Neural cell (in vitro differentiated cells): Measurements from ENCODE around the gene JAZF1. TPM values are rescaled to one million over a fixed set of nuclear protein-coding genes. Genes with fewer than 3 reads are reported as not detected.

Experiments
- H2AFZ ChIP-seq: fragments of 200-600, 300-800 bp; sonication (generic), shearing (Covaris generic); 2 replicates; pipeline ENCODE4 v1.6.0; 2014; ENCODE audit warnings: low read depth, mild to moderate bottlenecking, antibody characterized with exemption, low read length, moderate library complexity
- H3F3A ChIP-seq: fragments of 200-600 bp; shearing (Covaris generic); 2 replicates; pipeline ENCODE4 v1.6.1; 2016; ENCODE audit warnings: mild to moderate bottlenecking, moderate library complexity, mixed read lengths, antibody characterized with exemption, low read length; ENCODE audit not compliant: insufficient read depth, poor library complexity, severe bottlenecking
- H3K27ac ChIP-seq: fragments of 200-600, 300-800 bp; sonication (generic), shearing (Covaris generic); 2 replicates; pipeline ENCODE4 v1.5.1; 2014; ENCODE audit warnings: mild to moderate bottlenecking, low read length, moderate library complexity
- H3K27me3 ChIP-seq: fragments of 300-800, 200-600 bp; sonication (generic), shearing (Covaris generic); 2 replicates; pipeline ENCODE4 v1.6.0; 2014; ENCODE audit warnings: mild to moderate bottlenecking, low read depth, low read length, moderate library complexity; ENCODE audit not compliant: insufficient read depth
- H3K36me3 ChIP-seq: fragments of 300-800, 200-600 bp; sonication (generic), shearing (Covaris generic); 2 replicates; pipeline ENCODE4 v1.5.1; 2014; ENCODE audit warnings: mild to moderate bottlenecking, antibody characterized with exemption, low read length, moderate library complexity; ENCODE audit not compliant: insufficient read depth
- H3K4me2 ChIP-seq: fragments of 300-800, 200-600 bp; sonication (generic), shearing (Covaris generic); 2 replicates; pipeline ENCODE4 v1.6.0; 2014; ENCODE audit warnings: mild to moderate bottlenecking, low read length
- H3K4me3 ChIP-seq: fragments of 300-800, 200-600 bp; sonication (generic), shearing (Covaris generic); 2 replicates; pipeline ENCODE4 v1.5.1; 2014; ENCODE audit warnings: mild to moderate bottlenecking, low read length, moderate library complexity
- H3K79me2 ChIP-seq: fragments of 200-600 bp; shearing (Covaris generic); replicated peaks from 2 replicates; pipeline ENCODE4 v1.6.0; 2014; ENCODE audit warnings: mild to moderate bottlenecking, low read length, moderate library complexity; ENCODE audit not compliant: insufficient read depth
- H3K9ac ChIP-seq: fragments of 300-800, 200-600 bp; sonication (generic), shearing (Covaris generic); 2 replicates; pipeline ENCODE4 v1.6.1; 2016; ENCODE audit warnings: mild to moderate bottlenecking, low read length, mixed read lengths
- H3K9me2 ChIP-seq: fragments of 200-600 bp; shearing (Covaris generic); 2 replicates; pipeline ENCODE4 v1.6.1; 2016; ENCODE audit warnings: mild to moderate bottlenecking, low read length, mixed read lengths; ENCODE audit not compliant: insufficient read depth
- H3K9me3 ChIP-seq: fragments of 200-600, 300-800 bp; sonication (generic), shearing (Covaris generic); 2 replicates; pipeline ENCODE4 v1.6.1; 2016; ENCODE audit warnings: mild to moderate bottlenecking, mixed run types, low read length, moderate library complexity, mixed read lengths
- H4K20me1 ChIP-seq: fragments of 200-600 bp; shearing (Covaris generic); 2 replicates; pipeline ENCODE4 v1.6.1; 2016; ENCODE audit warnings: mild to moderate bottlenecking, mixed run types; ENCODE audit not compliant: insufficient read depth
- EP300 ChIP-seq: fragments of 450-650 bp; conservative IDR thresholded peaks from 2 replicates; pipeline ENCODE4 v1.6.1; 2014; ENCODE audit warnings: antibody characterized with exemption, mild to moderate bottlenecking, moderate library complexity; ENCODE audit not compliant: poor library complexity, severe bottlenecking
- EZH2 ChIP-seq: fragments of 200-600, 300-800 bp; shearing (Covaris generic), sonication (generic); IDR thresholded peaks from 2 replicates; pipeline ENCODE4 v1.6.1; 2014; ENCODE audit warnings: antibody characterized with exemption, low read length, borderline replicate concordance, mild to moderate bottlenecking; ENCODE audit not compliant: insufficient read depth, poor library complexity, severe bottlenecking
- MXI1 ChIP-seq: fragments of 450-650 bp; conservative IDR thresholded peaks from 2 replicates; pipeline ENCODE4 v1.6.1; 2014; ENCODE audit warnings: antibody characterized with exemption, mild to moderate bottlenecking; ENCODE audit not compliant: poor library complexity, severe bottlenecking
- POLR2AphosphoS5 ChIP-seq: IDR thresholded peaks from 2 replicates; pipeline ENCODE4 v1.6.1; 2012
- RAD21 ChIP-seq: fragments of 450-650 bp; conservative IDR thresholded peaks from 2 replicates; pipeline ENCODE4 v1.6.1; 2014; ENCODE audit warnings: antibody characterized with exemption, mild to moderate bottlenecking, moderate library complexity
- SMC3 ChIP-seq: fragments of 450-650 bp; conservative IDR thresholded peaks from 2 replicates; pipeline ENCODE4 v1.6.1; 2014; ENCODE audit warnings: antibody characterized with exemption, mild to moderate bottlenecking, moderate library complexity; ENCODE audit not compliant: poor library complexity
- TAF1 ChIP-seq: IDR thresholded peaks from 2 replicates; pipeline ENCODE4 v1.6.1; 2012; ENCODE audit warnings: low read depth
- polyA plus RNA-seq: library from polyadenylated mRNA; depleted of rRNA; stranded (reverse); fragments of >200 nt; gene quantifications from 2 replicates; pipeline ENCODE4 v1.2.3, GENCODE V29; 2014
- TF ChIP-seq, protein P1 (sequence below): fragments of 450-650 bp; IDR thresholded peaks from 2 replicates; pipeline ENCODE4 v1.5.1; 2014; ENCODE audit warnings: antibody characterized with exemption, mild to moderate bottlenecking, moderate library complexity; ENCODE audit not compliant: poor library complexity, severe bottlenecking
- TF ChIP-seq, protein P2 (sequence below): IDR thresholded peaks from 2 replicates; pipeline ENCODE4 v1.6.1; 2012; ENCODE audit warnings: borderline replicate concordance

JAZF1 gene
- polyA plus RNA-seq, 1 donor from 2014 or later: 29.5 TPM

DNA sequence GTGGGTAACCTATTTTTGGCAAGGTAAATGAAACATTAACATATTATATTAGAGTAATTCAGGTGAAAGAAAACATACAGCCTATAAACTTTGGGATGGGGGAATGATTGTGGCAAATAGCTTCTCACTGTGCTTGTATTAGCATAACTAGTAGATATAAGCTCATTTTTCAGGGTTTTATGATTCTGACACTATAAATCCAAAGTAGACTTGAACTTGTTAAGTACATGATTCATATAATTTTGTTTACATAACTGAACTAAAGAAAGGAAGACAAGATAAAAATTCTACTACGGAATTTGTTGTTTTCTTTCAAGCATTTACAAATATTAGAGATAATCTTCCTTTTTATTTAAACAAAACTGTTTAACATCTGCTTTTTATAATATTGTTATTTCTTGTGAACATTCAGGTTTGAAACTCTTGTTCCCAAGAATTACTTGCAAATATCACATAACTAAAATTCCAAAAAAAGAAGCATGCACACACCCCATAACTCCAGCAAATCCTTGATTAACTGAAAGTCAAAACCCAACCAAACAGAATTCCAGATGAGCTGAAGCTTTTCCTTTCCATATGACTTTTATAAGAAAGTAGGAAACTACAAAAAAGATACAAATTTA, 142.3 kb downstream of the JAZF1 start:
- no peaks in the 10 kb centered on the region for H3F3A ChIP-seq
- TF ChIP-seq RAD21: no peak
- TF ChIP-seq EP300: no peak
- no peak for TF ChIP-seq EZH2
- TF ChIP-seq MXI1: no peak
- TF ChIP-seq, protein P1, sequence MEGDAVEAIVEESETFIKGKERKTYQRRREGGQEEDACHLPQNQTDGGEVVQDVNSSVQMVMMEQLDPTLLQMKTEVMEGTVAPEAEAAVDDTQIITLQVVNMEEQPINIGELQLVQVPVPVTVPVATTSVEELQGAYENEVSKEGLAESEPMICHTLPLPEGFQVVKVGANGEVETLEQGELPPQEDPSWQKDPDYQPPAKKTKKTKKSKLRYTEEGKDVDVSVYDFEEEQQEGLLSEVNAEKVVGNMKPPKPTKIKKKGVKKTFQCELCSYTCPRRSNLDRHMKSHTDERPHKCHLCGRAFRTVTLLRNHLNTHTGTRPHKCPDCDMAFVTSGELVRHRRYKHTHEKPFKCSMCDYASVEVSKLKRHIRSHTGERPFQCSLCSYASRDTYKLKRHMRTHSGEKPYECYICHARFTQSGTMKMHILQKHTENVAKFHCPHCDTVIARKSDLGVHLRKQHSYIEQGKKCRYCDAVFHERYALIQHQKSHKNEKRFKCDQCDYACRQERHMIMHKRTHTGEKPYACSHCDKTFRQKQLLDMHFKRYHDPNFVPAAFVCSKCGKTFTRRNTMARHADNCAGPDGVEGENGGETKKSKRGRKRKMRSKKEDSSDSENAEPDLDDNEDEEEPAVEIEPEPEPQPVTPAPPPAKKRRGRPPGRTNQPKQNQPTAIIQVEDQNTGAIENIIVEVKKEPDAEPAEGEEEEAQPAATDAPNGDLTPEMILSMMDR: no peak
- no peak for TF ChIP-seq POLR2AphosphoS5
- no peaks in the 10 kb centered on the region for H3K9me3 ChIP-seq
- H3K27ac ChIP-seq: no peak overlapping the region
- H4K20me1 ChIP-seq: no peaks in the 10 kb centered on the region
- no peak overlapping the region for H3K4me2 ChIP-seq
- no peaks in the 10 kb centered on the region for H3K36me3 ChIP-seq
- no peaks in the 10 kb centered on the region for H3K27me3 ChIP-seq
- no peaks in the 10 kb centered on the region for H3K9me2 ChIP-seq
- no peak overlapping the region for H3K9ac ChIP-seq
- no peaks in the 10 kb centered on the region for H3K79me2 ChIP-seq
- H2AFZ ChIP-seq: no peak overlapping the region
- no peak overlapping the region for H3K4me3 ChIP-seq

DNA sequence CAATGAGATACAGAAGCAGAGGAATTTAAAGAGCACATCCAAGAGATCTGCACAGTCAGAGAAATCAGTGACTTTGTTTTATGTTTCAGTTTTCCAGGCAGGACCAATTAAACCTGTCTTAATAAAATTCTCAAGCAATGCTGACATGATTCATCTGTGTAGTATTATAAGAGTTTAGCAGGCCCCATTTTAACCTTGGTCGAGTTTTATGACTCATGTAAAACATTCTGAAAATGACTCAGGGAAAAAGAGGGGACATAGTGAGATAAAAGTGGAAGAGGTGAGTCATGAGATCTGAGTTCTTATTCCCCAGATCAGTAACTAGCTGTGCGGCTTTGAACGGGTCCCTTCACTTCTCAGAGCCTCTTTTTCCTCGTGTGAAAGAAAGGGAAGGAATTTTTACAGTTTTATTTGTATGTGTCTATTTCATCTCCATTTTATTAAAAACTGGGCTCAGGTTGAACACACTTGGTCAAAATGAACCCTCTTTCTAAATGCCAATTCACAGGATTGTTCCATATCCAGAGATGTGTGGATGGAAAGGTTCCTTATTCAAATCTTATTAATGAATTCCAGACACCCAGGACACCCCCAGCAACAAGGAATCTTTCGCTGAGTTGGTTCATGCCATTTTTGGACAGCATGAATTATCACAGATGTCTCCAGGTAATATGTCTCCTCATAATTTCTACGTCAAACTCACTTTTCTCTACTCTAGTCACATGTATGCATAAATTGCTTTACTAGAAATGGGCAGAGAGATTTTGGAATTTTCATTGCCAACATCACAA, 143.2 kb downstream of the JAZF1 start:
- no peak for TF ChIP-seq RAD21
- no peak for TF ChIP-seq EP300
- no peak for TF ChIP-seq SMC3
- no peak for TF ChIP-seq POLR2AphosphoS5
- TF ChIP-seq EZH2: no peak
- TF ChIP-seq TAF1: no peak
- TF ChIP-seq MXI1: no peak
- TF ChIP-seq, protein P1: no peak
- TF ChIP-seq, protein P2, sequence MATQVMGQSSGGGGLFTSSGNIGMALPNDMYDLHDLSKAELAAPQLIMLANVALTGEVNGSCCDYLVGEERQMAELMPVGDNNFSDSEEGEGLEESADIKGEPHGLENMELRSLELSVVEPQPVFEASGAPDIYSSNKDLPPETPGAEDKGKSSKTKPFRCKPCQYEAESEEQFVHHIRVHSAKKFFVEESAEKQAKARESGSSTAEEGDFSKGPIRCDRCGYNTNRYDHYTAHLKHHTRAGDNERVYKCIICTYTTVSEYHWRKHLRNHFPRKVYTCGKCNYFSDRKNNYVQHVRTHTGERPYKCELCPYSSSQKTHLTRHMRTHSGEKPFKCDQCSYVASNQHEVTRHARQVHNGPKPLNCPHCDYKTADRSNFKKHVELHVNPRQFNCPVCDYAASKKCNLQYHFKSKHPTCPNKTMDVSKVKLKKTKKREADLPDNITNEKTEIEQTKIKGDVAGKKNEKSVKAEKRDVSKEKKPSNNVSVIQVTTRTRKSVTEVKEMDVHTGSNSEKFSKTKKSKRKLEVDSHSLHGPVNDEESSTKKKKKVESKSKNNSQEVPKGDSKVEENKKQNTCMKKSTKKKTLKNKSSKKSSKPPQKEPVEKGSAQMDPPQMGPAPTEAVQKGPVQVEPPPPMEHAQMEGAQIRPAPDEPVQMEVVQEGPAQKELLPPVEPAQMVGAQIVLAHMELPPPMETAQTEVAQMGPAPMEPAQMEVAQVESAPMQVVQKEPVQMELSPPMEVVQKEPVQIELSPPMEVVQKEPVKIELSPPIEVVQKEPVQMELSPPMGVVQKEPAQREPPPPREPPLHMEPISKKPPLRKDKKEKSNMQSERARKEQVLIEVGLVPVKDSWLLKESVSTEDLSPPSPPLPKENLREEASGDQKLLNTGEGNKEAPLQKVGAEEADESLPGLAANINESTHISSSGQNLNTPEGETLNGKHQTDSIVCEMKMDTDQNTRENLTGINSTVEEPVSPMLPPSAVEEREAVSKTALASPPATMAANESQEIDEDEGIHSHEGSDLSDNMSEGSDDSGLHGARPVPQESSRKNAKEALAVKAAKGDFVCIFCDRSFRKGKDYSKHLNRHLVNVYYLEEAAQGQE: no peak
- H3K27ac ChIP-seq: no peak overlapping the region
- no peaks in the 10 kb centered on the region for H3K36me3 ChIP-seq
- no peak overlapping the region for H3K9ac ChIP-seq
- no peaks in the 10 kb centered on the region for H3K79me2 ChIP-seq
- no peaks in the 10 kb centered on the region for H3K9me2 ChIP-seq
- H4K20me1 ChIP-seq: no peaks in the 10 kb centered on the region
- no peak overlapping the region for H3K4me3 ChIP-seq
- H3K4me2 ChIP-seq: no peak overlapping the region
- no peaks in the 10 kb centered on the region for H3F3A ChIP-seq
- no peaks in the 10 kb centered on the region for H3K9me3 ChIP-seq
- no peak overlapping the region for H2AFZ ChIP-seq
- H3K27me3 ChIP-seq: no peaks in the 10 kb centered on the region
